ENCODE results near the gene MICOS13.

MICOS13 gene

DNA sequence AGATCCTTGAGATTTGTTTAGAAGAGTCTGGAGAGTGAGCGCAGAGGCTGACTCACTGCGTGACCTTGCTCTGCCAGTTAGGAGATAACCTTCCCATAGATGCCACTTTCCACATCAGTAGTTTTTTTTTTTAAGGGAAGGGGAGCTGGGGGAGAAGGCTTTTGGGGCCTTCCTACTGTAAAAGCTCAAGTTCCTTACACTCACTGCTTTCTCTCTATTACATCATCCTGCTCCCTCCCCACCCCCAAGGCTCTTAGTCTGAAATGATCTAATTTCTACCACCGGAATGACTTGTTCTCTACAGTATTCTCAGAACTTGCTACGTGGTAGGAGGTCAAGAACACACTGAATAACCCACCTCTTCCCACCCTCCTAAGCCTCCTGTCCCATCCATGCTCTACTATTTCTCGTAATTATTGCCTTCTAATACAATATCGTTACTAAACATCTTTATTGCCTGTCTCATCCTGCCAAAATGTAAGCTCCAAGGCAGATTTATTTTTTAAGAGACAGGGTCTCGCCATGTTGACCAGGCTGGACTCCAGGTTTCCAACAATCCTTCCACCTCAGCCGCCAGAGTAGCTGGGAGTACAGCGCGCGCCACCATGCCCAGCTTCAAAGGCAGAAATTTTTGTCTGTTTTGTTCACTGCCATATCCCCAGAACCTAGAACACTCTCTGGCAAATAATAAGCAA is 38.4 kb upstream of the MICOS13 start (continued):
- TF ChIP-seq ZNF302 (tag by site-specific recombination; IDR thresholded peaks at IDR 0.05; ENCODE audit: low read depth): no peak
- TF ChIP-seq GFI1B (tag by site-specific recombination; IDR thresholded peaks at IDR 0.05): no peak
- TF ChIP-seq WT1 (tag by site-specific recombination; IDR thresholded peaks at IDR 0.05): no peak
- TF ChIP-seq ZNF513 (tag by site-specific recombination; IDR thresholded peaks at IDR 0.05): no peak
- TF ChIP-seq ZNF324 (tag by site-specific recombination; IDR thresholded peaks at IDR 0.05): peak; percentile 80
- TF ChIP-seq ZFP3 (tag by site-specific recombination; IDR thresholded peaks at IDR 0.05; ENCODE audit: low read depth): no peak
- TF ChIP-seq, protein P1, sequence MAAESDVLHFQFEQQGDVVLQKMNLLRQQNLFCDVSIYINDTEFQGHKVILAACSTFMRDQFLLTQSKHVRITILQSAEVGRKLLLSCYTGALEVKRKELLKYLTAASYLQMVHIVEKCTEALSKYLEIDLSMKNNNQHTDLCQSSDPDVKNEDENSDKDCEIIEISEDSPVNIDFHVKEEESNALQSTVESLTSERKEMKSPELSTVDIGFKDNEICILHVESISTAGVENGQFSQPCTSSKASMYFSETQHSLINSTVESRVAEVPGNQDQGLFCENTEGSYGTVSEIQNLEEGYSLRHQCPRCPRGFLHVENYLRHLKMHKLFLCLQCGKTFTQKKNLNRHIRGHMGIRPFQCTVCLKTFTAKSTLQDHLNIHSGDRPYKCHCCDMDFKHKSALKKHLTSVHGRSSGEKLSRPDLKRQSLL (tag by site-specific recombination; IDR thresholded peaks at IDR 0.05): peak; percentile 79
- TF ChIP-seq ZNF561 (tag by site-specific recombination; IDR thresholded peaks at IDR 0.05; ENCODE audit: borderline replicate concordance): peak; percentile 48; the same call in 1 of the 2 replicates
- TF ChIP-seq OSR2 (tag by site-specific recombination; IDR thresholded peaks at IDR 0.05): peak; percentile 62
- no peak for TF ChIP-seq ZNF544 (tag by site-specific recombination; IDR thresholded peaks at IDR 0.05)
- peak; percentile 52 for TF ChIP-seq KLF8 (tag by site-specific recombination; IDR thresholded peaks at IDR 0.05)
- TF ChIP-seq ZNF239 (tag by site-specific recombination; IDR thresholded peaks at IDR 0.05): 0 out of 2 replicates have a peak, but pooled peaks have one; percentile 14
- 0 out of 2 replicates have a peak, but pooled peaks have one; percentile 33 for TF ChIP-seq ZNF600 (tag by site-specific recombination; IDR thresholded peaks at IDR 0.05)
- no peak for TF ChIP-seq OVOL3 (tag by site-specific recombination; IDR thresholded peaks at IDR 0.05)
- peak; percentile 48; the same call in 1 of the 2 replicates for TF ChIP-seq ZNF558 (tag by site-specific recombination; IDR thresholded peaks at IDR 0.05)
- TF ChIP-seq ZNF785 (tag by site-specific recombination; IDR thresholded peaks at IDR 0.05): peak; percentile 68; the same call in 1 of the 2 replicates
- no peak for TF ChIP-seq ZFP41 (tag by site-specific recombination; IDR thresholded peaks at IDR 0.05; ENCODE audit: borderline replicate concordance)
- TF ChIP-seq ZNF24 (tag by site-specific recombination; IDR thresholded peaks at IDR 0.05): peak; percentile 61; the same call in 1 of the 2 replicates
- peak; percentile 19; the same call in 1 of the 2 replicates for TF ChIP-seq ZNF2 (tag by site-specific recombination; IDR thresholded peaks at IDR 0.05)
- peak; percentile 65 for TF ChIP-seq ZBTB17 (tag by site-specific recombination; IDR thresholded peaks at IDR 0.05)
- TF ChIP-seq ZSCAN30 (tag by site-specific recombination; IDR thresholded peaks at IDR 0.05): peak; percentile 29; the same call in 1 of the 2 replicates
- peak; percentile 51 for TF ChIP-seq SP3 (tag by site-specific recombination; IDR thresholded peaks at IDR 0.05)
- TF ChIP-seq GLIS2 (tag by site-specific recombination; IDR thresholded peaks at IDR 0.05): no peak
- TF ChIP-seq ZBTB48 (tag by site-specific recombination; IDR thresholded peaks at IDR 0.05): peak; percentile 36; the same call in 1 of the 2 replicates
- TF ChIP-seq SCRT1 (tag by site-specific recombination; IDR thresholded peaks at IDR 0.05; ENCODE audit: borderline replicate concordance): no peak
- TF ChIP-seq, protein P2, sequence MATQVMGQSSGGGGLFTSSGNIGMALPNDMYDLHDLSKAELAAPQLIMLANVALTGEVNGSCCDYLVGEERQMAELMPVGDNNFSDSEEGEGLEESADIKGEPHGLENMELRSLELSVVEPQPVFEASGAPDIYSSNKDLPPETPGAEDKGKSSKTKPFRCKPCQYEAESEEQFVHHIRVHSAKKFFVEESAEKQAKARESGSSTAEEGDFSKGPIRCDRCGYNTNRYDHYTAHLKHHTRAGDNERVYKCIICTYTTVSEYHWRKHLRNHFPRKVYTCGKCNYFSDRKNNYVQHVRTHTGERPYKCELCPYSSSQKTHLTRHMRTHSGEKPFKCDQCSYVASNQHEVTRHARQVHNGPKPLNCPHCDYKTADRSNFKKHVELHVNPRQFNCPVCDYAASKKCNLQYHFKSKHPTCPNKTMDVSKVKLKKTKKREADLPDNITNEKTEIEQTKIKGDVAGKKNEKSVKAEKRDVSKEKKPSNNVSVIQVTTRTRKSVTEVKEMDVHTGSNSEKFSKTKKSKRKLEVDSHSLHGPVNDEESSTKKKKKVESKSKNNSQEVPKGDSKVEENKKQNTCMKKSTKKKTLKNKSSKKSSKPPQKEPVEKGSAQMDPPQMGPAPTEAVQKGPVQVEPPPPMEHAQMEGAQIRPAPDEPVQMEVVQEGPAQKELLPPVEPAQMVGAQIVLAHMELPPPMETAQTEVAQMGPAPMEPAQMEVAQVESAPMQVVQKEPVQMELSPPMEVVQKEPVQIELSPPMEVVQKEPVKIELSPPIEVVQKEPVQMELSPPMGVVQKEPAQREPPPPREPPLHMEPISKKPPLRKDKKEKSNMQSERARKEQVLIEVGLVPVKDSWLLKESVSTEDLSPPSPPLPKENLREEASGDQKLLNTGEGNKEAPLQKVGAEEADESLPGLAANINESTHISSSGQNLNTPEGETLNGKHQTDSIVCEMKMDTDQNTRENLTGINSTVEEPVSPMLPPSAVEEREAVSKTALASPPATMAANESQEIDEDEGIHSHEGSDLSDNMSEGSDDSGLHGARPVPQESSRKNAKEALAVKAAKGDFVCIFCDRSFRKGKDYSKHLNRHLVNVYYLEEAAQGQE (tag by site-specific recombination; IDR thresholded peaks at IDR 0.05): peak; percentile 12; the same call in 1 of the 2 replicates
- peak; percentile 28; the same call in 1 of the 2 replicates for TF ChIP-seq TRIM28 (IDR thresholded peaks at IDR 0.05; ENCODE audit: borderline replicate concordance, low read length)
- TF ChIP-seq ZNF10 (tag by site-specific recombination; IDR thresholded peaks at IDR 0.05): no peak
- no peak for TF ChIP-seq ZNF391 (tag by site-specific recombination; IDR thresholded peaks at IDR 0.05; ENCODE audit: borderline replicate concordance, low read depth)
- TF ChIP-seq KLF10 (tag by site-specific recombination; IDR thresholded peaks at IDR 0.05): peak; percentile 53; the same call in 1 of the 2 replicates
- TF ChIP-seq ZNF223 (tag by site-specific recombination; IDR thresholded peaks at IDR 0.05): no peak
- TF ChIP-seq ZNF664 (tag by site-specific recombination; IDR thresholded peaks at IDR 0.05): no peak
- TF ChIP-seq ZNF37A (tag by site-specific recombination; IDR thresholded peaks at IDR 0.05): no peak
- peak; percentile 57 for TF ChIP-seq ZNF76 (tag by site-specific recombination; IDR thresholded peaks at IDR 0.05; ENCODE audit: borderline replicate concordance, low read depth)
- TF ChIP-seq KLF16 (tag by site-specific recombination; IDR thresholded peaks at IDR 0.05): peak; percentile 75

All from HEK293 (cell line).